GM06990 (cell line): ENCODE data around the gene FBXO11.

Experiments used
- DNase-seq: peaks from one replicate; pipeline ENCODE4 v3.0.0-alpha.2; 2011; ENCODE audit not compliant: insufficient read length; ENCODE audit errors: extremely low read depth
- H3K27me3 ChIP-seq: replicated peaks from 2 replicates; pipeline ENCODE4 v1.6.0; 2011; ENCODE audit warnings: low read length; ENCODE audit not compliant: control insufficient read depth, insufficient read depth
- H3K36me3 ChIP-seq: 2 replicates; pipeline ENCODE4 v1.5.1; 2011; ENCODE audit warnings: low read length; ENCODE audit not compliant: control insufficient read depth, insufficient read depth
- H3K4me3 ChIP-seq: replicated peaks from 2 replicates; pipeline ENCODE4 v1.5.1; 2011; ENCODE audit warnings: low read depth, mild to moderate bottlenecking, control low read depth, low read length
- TF ChIP-seq, protein P1 (sequence below): IDR thresholded peaks from 2 replicates; pipeline ENCODE4 v1.5.1; 2011; ENCODE audit warnings: low read length, control low read depth, mild to moderate bottlenecking, inconsistent platforms; ENCODE audit not compliant: insufficient read depth, poor library complexity, severe bottlenecking

FBXO11 gene

DNA sequence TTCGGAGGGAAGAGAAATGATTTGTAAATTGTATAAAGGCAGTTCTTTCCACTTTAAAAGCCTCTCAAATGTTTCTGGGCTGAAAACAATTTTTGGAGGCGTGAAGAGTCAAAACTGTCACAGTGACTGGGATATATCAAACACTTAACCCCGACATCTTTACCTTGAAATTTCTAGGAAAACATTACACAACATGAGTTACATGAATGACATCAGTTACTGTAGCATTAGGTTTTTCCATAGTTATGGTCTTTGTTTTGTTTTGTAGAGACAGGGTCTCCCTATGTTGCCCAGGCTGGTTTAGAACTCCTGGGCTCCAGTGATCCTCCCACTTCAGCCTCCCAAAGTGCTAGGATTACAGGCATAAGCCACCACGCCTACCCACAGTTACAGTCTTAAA, 97.7 kb downstream of the FBXO11 start:
- no peak overlapping the region for H3K4me3 ChIP-seq
- DNase-seq = no peak
- TF ChIP-seq, protein P1, sequence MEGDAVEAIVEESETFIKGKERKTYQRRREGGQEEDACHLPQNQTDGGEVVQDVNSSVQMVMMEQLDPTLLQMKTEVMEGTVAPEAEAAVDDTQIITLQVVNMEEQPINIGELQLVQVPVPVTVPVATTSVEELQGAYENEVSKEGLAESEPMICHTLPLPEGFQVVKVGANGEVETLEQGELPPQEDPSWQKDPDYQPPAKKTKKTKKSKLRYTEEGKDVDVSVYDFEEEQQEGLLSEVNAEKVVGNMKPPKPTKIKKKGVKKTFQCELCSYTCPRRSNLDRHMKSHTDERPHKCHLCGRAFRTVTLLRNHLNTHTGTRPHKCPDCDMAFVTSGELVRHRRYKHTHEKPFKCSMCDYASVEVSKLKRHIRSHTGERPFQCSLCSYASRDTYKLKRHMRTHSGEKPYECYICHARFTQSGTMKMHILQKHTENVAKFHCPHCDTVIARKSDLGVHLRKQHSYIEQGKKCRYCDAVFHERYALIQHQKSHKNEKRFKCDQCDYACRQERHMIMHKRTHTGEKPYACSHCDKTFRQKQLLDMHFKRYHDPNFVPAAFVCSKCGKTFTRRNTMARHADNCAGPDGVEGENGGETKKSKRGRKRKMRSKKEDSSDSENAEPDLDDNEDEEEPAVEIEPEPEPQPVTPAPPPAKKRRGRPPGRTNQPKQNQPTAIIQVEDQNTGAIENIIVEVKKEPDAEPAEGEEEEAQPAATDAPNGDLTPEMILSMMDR = no peak
- H3K36me3 ChIP-seq = peaks cover 7% of the 10 kb centered on the region
- no peaks in the 10 kb centered on the region for H3K27me3 ChIP-seq

DNA sequence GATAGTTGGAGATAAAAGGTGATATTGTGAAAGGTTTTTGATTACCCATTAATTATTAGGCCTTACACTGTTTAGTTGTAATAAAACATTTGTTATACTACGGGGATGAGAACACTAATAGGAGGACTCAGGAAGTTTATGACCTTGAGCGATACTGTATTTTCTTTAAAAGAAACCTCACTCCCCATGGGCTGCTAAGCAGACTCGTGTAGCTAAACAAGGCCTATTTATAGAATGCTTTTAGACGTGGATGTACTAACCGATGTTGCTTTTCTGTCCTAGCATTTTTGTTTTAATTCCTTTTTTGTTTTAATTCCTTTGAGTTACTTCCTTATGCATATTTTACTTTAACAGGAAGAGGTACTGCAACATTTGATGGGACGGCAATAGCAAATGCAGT, 100.4 kb downstream of the FBXO11 start:
- Histone ChIP-seq H3K4me3 (no peak overlapping the region), H3K36me3 (peaks cover 17% of the 10 kb centered on the region), H3K27me3 (no peaks in the 10 kb centered on the region)
- no peak for DNase-seq
- TF ChIP-seq, protein P1 = no peak

DNA sequence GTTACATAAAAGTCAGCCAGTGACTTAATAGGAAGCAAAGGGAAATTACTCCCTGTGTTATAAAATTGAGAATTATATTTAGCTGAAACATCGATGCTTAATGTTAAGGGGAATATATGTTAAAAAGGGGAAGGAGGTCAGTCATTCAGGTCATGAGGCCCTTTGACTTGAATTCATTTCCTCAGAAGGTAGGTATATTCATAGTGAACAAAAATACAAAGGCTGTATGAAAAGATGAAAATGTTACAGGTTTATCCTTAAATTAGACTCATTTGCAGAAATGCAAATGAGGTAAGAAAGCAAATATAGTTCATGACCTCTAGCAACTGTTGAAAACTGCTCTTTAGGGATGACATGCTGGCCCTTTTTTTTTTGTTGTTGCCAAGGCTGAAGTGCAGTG, 102.5 kb downstream of the FBXO11 start:
- Histone ChIP-seq H3K36me3 (peaks cover 25% of the 10 kb centered on the region), H3K27me3 (no peaks in the 10 kb centered on the region), H3K4me3 (no peak overlapping the region)
- DNase-seq = no peak
- TF ChIP-seq, protein P1 = no peak

DNA sequence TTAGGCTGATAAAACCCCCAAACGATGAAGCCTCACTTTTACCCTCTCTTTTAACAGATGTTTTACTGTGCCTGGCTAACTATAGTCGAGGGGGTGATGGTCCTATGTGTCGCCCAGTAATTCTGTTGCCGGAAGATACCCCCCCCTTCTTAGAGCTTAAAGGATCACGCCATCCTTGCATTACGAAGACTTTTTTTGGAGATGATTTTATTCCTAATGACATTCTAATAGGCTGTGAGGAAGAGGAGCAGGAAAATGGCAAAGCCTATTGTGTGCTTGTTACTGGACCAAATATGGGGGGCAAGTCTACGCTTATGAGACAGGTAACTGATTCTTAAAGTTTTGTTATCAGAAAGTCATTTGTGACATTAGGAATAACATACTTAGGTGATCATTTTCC, 102.9 kb downstream of the FBXO11 start:
- Histone ChIP-seq H3K36me3 (peaks cover 25% of the 10 kb centered on the region), H3K27me3 (no peaks in the 10 kb centered on the region), H3K4me3 (no peak overlapping the region)
- DNase-seq = no peak
- TF ChIP-seq, protein P1 = no peak

DNA sequence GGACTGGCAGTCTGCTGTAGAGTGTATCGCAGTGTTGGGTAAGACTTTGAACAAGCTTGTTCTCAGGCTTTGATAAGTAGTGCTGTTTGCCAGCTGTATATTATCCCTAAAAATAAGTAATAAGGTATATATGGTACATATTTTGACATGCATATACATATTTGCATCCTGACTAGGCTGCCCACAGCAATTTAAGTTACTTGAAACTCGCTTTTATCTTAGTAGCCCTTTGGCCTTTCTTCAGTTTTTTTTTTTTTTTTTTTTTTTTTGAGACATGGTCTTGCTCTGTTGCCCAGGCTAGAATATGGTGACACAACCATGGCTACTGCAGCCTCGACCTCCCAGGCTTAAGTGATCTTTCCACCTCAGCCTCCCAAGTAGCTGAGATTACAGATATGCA, 105.2 kb downstream of the FBXO11 start:
- TF ChIP-seq, protein P1 = no peak
- no peaks in the 10 kb centered on the region for H3K27me3 ChIP-seq
- H3K36me3 ChIP-seq = peaks cover 27% of the 10 kb centered on the region
- no peak overlapping the region for H3K4me3 ChIP-seq
- DNase-seq = no peak

DNA sequence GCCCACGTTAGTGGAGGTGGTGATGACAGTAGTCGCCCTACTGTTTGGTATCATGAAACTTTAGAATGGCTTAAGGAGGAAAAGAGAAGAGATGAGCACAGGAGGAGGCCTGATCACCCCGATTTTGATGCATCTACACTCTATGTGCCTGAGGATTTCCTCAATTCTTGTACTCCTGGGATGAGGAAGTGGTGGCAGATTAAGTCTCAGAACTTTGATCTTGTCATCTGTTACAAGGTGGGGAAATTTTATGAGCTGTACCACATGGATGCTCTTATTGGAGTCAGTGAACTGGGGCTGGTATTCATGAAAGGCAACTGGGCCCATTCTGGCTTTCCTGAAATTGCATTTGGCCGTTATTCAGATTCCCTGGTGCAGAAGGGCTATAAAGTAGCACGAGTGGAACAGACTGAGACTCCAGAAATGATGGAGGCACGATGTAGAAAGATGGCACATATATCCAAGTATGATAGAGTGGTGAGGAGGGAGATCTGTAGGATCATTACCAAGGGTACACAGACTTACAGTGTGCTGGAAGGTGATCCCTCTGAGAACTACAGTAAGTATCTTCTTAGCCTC, 107.2 kb downstream of the FBXO11 start:
- H3K27me3 ChIP-seq = no peaks in the 10 kb centered on the region
- H3K36me3 ChIP-seq = peaks cover 27% of the 10 kb centered on the region
- no peak for DNase-seq

More for the DNA sequence above, 107.2 kb downstream of the FBXO11 start:
- no peak overlapping the region for H3K4me3 ChIP-seq
- TF ChIP-seq, protein P1 = no peak
